Activated CD8-positive, alpha-beta memory T cell treated with anti-CD3 and anti-CD28 coated beads, Interleukin-2, amount 50 U/mL, for 1 hour (primary cell): ENCODE results near the gene CNTN2.

Experiments used
- DNase-seq: peaks from one replicate; pipeline ENCODE4 v3.0.0-alpha.2; 2020; ENCODE audit errors: extremely low read depth

Gene CNTN2

DNA sequence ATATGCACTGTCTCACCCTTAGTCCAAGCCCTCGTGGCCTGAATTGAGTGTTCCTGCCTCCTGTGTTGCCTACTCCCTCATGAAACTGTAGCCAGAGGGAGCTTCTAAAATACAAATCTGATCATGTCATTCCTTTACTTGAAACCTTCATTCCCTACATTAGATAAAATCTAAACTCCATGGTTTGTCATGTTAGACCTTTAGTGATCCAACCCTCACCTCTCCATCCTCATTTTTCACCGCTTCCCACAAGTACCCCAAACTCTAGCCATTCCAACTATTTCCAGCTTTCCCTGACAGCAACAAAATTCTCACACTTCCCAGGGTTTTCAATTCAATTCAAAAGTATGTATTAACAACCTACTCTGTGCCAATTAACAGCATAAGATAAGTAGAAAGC, 18.3 kb upstream of the CNTN2 start:
- no peak for DNase-seq

DNA sequence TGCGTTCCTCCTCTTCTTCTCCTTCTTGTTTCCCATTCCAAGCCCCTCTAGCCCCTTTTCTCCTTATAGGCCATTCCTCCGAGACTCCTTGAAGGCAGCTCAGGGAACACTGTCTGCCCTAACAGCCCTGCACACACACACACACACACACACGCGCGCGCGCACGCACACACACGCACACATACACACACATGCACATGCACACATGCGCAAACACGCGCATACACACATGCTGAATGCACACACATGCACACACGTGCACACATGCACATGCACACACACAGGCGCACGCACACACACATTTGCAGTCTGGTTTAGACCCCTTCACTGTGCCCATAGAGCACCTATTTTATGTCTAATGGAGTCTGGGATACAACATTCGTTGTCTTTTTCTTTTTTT, 17.8 kb upstream of the CNTN2 start:
- no peak for DNase-seq

- no peak for DNase-seq
Observed at GRCh38 chr1:205026181-205026580, 16.8 kb upstream of the CNTN2 start.

DNA sequence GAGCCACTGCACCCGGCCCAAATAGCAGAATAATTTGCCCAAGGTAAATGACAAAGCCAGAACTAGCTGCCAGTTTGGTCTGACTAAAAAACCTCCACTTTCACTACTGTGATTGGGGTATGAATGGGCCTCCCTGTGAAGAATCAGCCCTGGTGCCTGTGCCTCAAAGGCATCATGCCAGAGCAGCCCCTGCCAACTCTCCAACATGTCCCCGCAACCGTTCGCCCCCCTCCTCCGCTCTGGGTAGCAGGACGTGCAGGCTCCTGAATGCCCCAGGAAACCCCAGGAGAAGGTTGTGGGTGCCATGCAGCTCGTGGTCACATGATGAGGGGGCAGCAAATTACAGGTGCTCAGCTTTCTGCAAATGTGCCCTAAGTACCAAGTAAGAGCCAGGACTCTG, 14.6 kb upstream of the CNTN2 start:
- DNase-seq = no peak

GRCh38 chr1:205028924-205029323, 14.1 kb upstream of the CNTN2 start:
- no peak for DNase-seq

- DNase-seq = no peak
Observed at GRCh38 chr1:205030241-205030640, 12.8 kb upstream of the CNTN2 start.

- DNase-seq = no peak
Observed at GRCh38 chr1:205030896-205031295, 12.1 kb upstream of the CNTN2 start.

DNA sequence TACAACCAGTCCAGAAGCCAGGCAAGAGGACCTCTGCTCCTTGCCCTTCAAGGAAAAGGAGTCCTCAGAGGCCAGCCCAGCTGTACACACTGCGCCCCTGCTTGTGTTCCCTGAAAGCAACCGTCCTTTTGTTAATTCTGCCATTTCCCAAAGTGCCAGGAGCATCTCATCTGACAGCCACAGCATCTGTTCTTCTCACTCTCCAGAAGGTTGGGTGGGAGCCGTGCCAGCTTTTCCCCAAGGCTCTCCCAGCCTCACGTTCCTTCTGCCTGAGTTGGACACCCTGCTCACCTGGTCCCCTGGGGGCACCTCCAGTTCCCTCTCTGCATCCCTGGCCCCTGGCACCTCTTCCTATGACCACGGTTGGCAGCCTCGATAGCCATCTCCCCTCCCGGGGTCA, 10.5 kb upstream of the CNTN2 start:
- no peak for DNase-seq

DNA sequence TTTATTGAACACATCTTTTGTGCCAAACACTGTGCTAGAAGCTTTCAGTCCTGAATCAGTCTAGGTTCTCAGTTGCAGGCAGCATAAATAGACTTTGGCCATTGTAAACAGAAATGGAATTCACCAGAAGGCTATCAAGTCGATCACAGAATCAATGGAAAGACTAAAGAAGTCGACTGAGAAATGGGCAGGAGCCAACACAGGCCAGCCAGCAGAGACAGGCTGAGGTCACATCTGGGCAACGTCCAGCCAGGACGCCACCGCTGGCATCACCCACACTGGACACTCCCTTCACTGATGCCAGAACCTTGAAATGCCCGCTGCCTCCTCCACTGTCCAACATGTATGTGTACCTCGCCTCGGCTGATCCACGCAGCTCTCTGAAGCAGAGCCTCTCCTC, 5.5 kb upstream of the CNTN2 start:
- no peak for DNase-seq

DNA sequence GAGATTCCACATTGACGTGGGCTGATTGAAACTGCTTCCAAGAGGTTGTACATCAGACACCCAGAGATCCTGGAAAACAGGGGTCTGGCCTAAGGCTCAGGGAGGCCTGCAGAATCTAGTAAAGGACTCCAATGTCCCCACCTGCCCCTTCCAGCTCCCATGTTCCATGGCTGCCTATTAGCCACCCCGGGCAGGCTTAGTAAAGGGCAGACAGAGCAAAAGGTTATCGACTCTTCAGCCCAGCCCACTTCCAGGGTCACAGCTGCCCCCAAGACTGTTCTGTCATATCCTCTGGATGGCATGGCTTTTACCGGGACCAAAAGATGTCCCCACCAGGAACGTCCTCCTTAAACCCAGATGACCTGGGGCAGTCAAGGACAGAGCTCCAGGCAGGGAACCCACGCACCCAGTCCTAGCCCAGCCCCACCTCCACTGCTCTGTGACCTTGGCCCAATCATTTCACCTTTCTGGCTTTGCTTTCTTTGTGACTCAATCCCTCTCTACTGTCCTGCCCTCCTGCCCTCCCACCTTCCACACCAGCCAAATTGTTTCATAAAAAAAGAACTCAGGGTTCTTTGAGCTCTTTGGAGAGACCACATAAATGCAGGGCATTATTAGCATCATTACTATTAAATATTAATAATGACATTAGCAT, 4.8 kb upstream of the CNTN2 start:
- no peak for DNase-seq

DNA sequence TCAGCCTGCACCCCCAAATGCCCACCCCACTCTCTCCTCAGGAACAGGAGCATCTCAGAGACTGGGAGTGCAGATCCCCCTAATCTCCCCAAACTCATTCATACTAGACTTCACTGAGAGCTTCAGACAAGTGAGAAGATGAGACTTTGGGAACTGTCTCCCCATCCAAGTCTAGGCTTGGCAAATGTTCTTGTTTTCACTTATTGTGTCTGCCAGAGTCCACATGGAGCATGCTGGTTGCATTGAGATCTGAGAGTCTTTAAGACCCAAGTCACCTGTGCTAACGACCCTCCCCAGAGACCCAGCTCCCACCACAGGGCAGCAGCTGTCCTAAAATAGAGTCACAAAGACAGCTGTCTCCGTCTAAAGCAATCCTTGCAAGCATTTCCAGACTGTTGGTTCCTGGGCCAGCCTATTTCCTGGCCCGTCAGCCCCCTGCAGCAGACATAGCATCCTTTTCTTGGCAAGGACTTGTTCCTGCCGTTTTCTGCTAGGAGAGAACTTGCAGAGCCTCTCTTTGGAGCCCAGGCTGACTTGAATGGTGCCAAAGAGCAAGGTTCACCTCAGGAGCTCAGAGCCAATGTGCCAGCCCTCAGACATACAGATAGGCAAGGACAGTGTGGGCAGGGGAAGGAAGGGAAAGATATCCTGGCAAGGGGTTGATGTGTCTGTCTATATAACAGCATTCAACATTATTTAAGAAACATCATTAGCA, 1.9 kb upstream of the CNTN2 start:
- DNase-seq = no peak

GRCh38 chr1:205041998-205042910, 758 bp upstream of the CNTN2 start:
- no peak for DNase-seq

- no peak for DNase-seq
Observed at GRCh38 chr1:205043866-205044265, 854 bp downstream of the CNTN2 start.

GRCh38 chr1:205044741-205045140, 1.7 kb downstream of the CNTN2 start:
- DNase-seq = no peak

GRCh38 chr1:205045146-205045545, 2.1 kb downstream of the CNTN2 start:
- DNase-seq = no peak

- DNase-seq = no peak
Observed at GRCh38 chr1:205046870-205047269, 3.9 kb downstream of the CNTN2 start.

DNA sequence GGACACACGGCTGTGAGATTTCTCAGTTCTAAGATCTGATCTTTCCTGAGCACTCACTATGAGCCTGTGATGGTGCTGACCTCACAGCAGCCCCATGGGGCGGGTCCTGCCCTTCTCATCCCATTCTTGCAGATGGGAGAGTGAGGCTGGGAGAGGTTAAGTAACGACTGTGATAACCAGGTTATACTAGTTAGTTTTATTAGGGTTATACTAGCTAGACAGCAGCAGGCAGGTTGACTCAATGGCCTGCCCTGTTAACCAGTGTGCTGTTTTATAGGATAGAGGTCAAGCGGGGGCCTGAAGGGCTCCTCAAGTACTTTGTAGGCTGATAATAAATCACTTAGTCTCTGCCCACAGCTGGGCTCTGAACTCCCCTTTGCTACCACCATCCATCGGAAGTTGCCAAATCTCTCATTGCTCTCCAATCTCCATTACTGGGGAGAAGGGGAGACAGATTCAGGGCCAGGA, 4.8 kb downstream of the CNTN2 start:
- no peak for DNase-seq

GRCh38 chr1:205048382-205048781, 5.4 kb downstream of the CNTN2 start:
- no peak for DNase-seq

DNA sequence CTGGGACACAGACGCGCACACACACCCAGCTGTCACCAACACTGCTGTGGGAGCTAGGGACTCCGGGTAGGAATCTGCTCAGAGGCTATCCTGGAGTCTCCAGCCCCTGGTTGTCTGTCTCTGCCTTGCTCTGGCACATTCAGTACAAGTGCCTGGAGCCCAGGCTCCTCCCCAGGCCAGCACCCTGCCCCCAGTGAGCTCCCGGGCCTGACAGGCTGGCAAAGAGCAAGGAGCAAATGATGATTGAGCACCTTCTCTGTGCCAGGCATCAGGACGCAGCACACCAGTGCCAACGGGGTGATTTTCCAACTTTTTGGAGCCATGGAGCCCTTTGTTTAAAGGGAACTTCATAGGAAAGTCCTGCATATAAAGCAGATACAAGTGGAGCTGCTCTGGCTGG, 6.5 kb downstream of the CNTN2 start:
- DNase-seq = no peak

- no peak for DNase-seq
Observed at GRCh38 chr1:205052690-205053089, 9.7 kb downstream of the CNTN2 start.

DNA sequence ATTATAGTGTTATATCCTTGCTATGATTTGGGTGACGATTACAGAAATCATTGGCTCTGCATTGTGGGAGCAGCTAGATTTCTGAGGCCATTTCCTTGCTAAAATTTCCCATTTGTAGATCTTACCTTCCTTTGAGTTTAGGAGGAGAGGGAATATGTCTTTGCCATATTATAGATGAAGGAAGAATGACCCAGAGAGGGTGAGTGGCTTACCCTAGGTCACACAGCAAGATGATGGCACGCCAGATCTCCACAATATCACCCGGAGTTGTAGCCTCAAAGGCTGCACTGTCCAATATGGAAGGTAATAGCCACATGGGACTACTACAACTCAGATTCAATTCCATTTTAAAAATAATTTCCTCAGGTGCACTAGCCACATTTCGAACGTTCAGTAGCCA, 10.3 kb downstream of the CNTN2 start:
- no peak for DNase-seq

DNA sequence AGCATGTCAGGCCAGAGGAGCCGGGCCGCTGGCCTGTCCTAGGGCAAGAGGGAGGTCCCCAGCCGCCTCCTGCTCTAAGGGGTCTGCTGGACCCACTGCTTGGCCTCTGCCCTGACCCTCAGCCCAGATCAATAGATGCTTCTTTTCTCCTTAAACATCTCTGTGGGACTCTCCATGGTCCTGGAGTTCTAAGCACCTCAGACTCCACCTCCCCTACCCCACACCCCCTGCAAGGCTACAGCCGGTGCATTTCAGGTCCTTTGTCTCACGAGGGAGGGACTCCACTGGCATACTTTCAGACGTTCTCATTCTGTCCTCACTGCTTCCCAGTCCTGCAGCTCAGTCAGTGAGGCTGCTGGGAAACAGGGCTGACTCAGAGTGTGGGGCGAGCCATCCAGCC, 11.0 kb downstream of the CNTN2 start:
- no peak for DNase-seq

DNA sequence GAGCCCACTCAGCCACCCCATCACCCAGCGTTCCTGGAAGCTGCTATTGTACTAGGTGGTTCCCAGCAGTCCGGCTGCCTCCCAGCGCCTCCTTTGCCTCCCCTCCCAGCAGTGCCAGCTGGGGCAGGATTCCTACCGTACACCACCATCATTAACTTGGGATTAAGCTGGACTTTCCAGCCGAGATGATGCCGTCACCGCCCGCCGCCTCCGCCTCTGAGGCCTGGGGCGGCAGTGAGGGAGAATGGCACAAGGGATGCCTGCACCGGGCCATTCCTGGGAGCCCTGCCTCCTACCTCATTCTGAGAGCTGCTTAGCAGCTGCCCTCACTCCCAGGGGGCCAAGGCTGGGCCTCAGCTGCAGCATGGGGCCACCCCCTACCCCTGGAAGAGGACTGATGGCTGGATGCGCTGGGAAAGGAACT, 13.2 kb downstream of the CNTN2 start:
- DNase-seq = no peak
